ENCODE results near the gene CEP104.

Gene CEP104

DNA sequence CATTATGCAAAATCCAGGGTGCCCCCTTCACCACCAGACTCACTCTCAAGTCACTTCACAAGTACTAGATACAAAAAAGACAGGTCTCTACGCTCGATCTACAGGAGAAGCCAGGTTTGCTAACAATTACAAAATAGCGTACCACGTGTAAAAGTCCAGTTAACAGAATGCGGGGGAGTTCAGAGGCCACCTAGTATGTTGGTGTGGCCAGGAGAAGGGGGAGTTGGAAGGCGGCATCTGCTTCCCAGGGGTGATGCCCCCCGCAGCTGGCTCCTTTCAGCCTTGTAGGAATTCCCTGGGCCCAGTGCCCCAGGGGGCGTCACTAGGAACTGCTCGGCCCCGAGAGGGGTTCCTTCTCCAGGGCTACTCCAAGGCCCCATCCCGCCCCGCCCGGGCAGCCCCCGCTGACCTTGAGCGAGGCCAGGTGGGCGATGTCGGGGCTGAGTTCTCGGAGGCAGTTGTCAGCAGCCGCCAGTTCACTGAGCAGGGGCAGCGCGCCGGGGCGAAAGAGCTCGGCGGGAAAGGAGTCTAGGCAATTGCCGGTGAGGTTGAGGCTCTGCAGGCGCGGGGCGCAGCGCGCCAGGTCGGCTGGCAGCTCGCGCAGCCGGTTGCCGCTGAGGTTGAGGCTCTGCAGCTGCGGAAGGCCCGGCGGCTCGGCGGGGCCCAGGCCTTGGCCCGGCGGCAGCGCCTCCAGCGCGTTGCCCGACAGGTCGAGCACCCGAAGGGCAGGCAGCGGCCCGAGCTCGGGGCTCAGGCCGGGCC, 61.4 kb downstream of the CEP104 start:
- DNase-seq, result no peak

DNA sequence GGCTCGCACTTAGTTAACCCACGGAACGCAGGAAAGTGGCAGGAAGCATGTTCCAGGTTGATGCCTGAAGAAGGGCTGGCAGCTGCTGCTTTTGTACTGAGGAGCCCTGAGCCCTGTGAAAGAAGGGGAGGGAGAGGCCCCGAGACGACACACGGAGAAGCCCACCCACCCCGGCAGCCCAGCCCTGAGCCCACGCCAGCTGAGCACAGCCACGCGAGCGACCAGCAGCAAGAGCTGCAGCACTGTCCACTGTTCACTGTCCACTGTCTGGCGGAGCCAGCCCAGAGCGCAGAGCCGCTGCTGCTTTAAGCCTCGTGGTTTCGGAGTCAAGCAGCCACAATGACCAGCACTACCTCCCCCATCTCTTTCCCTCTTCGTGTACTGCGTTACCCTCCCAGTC, 66.1 kb downstream of the CEP104 start:
- DNase-seq, result no peak

DNA sequence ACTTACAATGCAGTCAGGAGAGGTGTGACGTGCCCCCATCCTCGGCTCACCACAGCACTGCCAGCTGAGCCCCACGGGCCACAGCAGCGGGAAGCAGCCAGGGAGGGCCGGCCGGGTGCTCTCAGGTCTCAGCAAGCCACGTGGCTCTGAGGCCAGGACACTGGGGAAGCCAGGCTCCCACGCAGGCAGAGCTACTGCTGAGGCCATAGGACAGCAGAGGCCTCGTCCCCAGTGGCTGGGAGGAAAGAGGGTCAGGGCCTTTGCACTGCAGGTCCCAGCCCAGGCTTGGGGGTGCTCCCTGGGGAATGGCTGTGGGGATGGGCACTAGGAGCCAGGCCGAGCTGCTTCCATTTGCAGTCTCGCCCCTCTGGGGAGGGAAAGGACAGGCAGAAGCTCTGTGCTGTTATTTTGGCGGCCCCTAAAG, 66.5 kb downstream of the CEP104 start:
- DNase-seq, result no peak

DNA sequence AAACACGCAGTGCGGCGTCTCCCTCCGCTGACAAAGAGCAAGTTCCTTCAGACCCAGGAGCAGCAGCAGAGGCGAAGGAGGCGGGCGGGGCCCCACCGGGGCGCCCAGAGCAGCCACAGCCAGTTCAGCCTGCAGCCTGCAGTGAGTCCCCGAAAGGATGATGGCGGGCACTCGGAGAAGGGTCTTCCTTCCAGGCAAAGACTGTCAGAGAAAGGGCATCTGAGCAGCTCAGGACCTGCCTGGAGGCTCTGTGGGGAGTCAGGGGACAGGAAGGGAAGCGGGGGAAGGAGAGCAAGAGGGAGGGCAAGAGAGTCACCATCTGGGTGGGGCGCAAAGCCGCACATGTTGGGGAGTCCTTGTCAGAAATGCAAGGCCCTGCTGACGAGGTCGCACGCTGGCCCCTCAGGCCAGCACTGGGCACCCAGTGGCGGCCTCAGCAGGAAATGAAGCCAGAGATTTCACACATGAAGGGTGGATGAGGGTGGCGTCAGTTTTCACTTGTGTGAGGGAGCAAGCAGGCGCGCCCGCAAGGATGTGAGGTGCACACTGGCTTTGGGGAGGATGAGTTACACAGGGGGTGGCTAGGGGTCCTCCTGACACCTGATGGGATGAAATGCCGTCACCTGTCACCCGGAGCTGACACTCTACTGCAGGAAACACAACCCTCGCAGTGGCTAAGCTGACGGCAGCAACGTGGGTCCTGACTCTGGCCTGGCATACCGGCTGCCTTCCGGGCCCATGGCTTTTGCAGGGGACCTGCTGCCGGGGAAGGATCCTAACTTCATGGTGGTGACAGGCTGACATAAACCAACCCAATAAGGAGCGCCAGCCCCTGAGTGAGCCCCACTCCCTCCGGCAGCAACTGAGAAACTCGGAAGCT, 67.3 kb downstream of the CEP104 start:
- no peak for DNase-seq

- DNase-seq, result no peak
Measured at GRCh38 chr1:3788756-3789420, 68.1 kb downstream of the CEP104 start.

DNA sequence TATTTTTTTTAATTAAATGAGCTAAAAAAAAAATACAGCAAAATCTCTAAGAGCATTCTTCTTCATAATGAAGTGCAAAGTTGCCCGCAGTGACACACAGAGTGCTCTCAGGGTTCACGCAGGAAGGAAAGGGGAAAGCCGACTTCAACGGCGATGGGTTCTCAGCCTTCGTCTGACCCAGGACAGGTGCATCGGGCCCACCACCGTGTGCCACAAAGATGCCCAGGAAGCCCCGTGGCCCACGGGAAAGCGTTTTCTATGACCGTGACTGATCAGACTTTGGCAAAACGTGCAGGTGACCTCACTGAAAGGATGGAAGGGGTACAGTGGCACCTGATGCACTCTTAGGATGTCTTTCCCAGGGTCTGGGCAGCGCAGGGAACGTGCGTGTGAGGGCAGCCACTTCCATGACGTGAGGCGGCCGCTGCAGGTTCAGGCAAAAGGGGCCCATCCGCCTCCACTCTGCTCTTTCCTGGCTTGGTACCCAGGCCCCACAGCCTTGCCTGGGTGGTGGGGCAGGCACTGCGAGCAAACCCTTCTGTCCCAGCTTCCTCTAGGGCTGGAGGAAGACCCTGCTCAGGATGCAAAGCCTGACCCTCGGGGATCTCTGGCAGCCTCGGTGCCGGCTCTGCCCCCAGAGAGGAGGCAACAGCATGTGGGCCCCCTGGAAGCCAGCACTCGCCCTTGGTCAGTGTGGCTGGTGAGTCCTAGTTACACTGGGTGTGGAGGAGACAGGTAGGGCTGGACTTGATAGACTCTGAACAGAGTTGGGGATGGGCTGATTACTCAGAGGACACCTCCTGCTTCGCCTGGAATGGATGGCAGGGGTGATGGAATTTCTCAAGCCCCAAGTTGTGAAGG, 69.0 kb downstream of the CEP104 start:
- no peak for DNase-seq

GRCh38 chr1:3787349-3787715, 69.7 kb downstream of the CEP104 start:
- DNase-seq, result no peak

DNA sequence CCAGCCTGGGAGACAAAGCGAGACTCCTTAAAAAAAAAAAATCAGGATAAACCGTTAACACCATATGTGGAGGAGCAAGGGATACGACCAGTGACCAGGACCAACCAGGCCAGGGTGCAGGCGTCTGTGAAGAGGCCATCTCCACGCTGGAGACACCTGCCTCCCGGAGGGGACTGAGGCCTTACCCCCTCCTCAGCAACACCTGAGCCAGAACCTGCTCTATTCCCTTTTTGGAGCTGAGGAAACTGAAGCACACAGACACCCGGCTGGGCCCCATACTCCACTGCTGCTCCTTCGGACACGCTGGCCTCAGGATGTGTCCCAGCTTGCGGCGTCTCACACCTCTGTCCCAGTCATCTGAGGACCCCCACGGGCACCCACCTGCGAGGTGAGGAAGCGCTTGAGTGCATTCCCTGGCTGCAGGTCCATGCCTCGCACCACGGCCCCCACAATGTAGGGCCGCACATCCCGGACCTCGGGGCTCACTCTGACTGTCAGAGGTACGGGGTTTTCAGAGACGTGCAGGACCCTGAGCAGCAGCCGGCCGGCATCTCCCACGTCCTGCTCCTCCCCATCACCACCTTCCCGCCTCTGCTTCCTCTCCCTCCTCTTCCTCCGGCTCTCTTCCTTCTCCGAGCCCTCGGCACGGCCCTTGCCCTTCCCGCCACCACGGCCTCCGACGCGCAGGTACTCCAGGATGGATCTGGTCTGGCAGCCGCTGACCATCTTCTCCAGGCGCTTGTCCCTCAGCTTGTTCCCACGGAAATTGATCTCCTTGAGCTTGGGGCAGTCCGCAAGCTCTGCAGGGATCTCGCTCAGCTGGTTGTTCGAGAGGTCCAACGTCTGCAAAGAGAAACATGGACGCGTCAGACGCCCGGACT, 70.3 kb downstream of the CEP104 start:
- no peak for DNase-seq

GRCh38 chr1:3785456-3786157, 71.4 kb downstream of the CEP104 start:
- DNase-seq, result peak; percentile 70

DNA sequence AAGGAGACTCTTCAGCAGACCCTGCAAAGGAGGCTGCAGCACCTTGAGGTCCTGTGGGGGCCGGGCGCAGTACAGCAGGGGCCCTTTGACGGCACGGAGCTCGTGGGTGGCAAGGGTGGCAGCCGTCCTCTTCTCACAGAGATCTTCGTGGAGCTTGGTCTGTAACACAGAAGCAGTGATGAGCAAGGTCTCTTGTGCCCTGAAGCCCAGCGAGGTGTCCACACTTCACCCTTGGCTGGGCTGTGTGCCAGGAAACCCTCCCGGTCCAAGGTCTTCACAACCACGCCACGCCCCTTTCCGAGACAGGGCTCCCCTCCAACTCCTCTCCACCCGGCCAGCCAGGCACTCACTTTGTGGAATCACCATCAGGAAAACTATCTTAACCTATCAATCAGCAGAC, 72.0 kb downstream of the CEP104 start:
- DNase-seq, result no peak

GRCh38 chr1:3783651-3784474, 73.1 kb downstream of the CEP104 start:
- no peak for DNase-seq

GRCh38 chr1:3780901-3781300, 76.1 kb downstream of the CEP104 start:
- DNase-seq, result no peak

DNA sequence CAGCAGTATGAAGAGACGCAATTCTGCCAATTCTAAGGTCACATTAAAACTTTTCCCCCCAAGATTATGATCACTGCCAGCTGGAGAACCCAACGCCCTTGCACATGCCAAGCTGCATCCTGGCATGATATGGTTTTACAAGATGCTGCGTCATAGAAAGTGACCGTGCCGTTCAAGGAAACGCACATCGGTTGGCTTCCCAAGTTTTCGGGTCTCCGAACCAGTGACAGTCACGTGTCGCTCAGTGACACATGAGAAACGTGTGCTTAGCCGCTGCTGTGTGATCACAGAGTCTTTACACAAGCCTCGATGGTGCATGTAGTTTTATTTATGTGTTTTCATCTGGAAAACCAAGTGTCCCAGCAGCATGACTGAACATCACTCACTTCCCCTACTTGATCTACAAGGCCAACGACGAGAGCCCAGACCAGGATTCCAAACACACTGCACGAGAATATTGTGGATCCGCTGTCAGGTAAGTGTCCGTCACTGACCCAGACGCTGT, 77.0 kb downstream of the CEP104 start:
- DNase-seq, result no peak

- no peak for DNase-seq
Measured at GRCh38 chr1:3779265-3779911, 77.6 kb downstream of the CEP104 start.

DNA sequence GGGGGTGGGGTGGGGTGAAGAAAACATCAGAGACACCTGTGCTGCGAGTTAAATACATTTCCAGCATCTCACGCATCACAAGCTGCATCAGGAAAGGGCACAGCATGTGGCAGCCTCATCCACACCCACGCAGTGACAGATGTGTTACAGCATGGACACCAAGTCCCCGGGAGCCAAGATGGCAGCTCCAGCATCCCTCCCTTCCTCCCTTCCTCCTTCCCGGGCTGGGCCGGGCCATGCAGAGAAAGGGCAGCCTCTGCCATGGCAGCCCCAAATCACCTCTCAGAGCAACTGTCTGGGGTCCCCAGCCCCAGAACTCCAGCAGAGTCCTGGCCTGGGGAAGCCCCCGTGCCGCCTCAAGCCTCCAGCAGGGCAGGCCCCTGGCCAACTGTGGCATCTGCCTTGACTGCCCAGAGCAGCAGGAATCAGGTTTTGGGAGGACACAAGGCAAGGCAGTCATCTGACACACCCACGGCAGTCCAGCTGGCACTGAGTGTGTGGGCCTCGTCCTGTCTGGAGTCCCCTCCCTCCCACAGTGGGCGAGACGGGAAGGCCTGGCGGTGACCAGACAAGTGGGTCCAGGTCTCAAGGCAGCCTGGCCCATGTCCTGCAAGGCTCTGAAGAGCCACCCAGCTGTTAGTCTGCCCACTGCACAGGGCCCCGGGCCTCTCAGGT, 78.3 kb downstream of the CEP104 start:
- no peak for DNase-seq

DNA sequence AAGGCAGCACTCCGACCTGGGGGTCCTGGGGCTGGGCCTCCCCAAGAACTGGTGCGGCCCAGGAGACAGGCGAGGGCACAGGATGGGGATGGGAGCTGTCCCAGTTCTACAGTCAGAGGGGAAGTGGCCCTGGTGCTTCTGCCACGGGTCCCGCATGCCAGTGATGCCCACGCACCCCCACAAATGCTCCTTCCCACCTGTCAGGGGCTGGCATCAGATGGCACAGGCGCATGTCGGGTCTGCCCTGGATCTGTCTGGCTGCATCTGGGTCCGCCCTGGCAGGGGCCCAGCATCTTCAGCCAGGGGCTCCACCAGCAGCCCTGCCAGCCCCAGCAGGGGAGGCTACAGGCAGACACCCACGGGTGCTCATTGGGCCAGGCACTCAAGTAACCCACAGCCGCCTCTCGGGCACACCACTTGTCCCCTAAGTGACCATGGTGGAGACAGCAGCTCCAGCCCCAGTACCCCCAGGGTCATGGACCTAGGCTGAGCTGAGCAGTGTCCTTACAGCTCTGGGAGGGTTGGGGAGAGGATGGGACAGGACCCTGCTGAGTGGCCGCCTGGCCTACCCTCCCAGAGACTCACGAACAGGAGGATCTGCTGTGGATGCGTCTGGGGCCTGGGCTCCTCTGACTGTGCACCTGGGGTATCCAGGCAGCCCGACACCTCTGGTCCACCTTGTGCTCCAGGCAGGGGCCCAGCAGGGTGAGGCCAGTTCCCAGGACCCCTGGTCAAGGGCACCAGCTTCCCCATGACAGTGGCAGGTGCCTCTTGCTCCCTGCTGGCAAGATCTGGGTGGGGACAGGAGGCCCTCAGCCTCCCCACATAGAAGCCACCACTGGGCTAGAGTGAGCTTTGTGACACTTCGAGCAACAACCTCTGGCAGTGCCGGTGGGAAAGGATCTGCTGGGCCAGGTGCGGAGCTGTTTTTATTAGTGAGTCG, 79.1 kb downstream of the CEP104 start:
- DNase-seq, result no peak

GRCh38 chr1:3777078-3777547, 79.9 kb downstream of the CEP104 start:
- DNase-seq, result no peak
